Testis (tissue), 3 donors: ENCODE results near the gene TMEM63A. TPM values are rescaled to one million over a fixed set of nuclear protein-coding genes. Genes with fewer than 3 reads are reported as not detected.

Experiments
- DNase-seq: peaks from one replicate; pipeline ENCODE4 v3.0.0-alpha.2; 2019
- H3K27ac ChIP-seq, 2 donors: fragments of 200-600 bp; sonication (generic); one replicate each; pipeline ENCODE4 v1.5.1; 2019
- H3K27me3 ChIP-seq: fragments of 200-600 bp; sonication (generic); one replicate; pipeline ENCODE4 v1.5.1; 2019
- H3K36me3 ChIP-seq: fragments of 200-600 bp; sonication (generic); one replicate; pipeline ENCODE4 v1.5.1; 2017; ENCODE audit warnings: low read depth; ENCODE audit errors: missing control alignments
- H3K4me1 ChIP-seq: fragments of 200-600 bp; sonication (generic); one replicate; pipeline ENCODE4 v1.5.1; 2019
- H3K4me3 ChIP-seq, 2 donors: fragments of 200-600 bp; sonication (generic); one replicate each; pipeline ENCODE4 v1.5.1; 2017 to 2019
- H3K9me3 ChIP-seq: fragments of 200-600 bp; sonication (generic); one replicate; pipeline ENCODE4 v1.5.1; 2017
- POLR2A ChIP-seq: fragments of 450-650 bp; IDR thresholded peaks from one replicate; pipeline ENCODE4 v1.6.1; 2017; ENCODE audit warnings: antibody characterized with exemption, mild to moderate bottlenecking, moderate library complexity
- WGBS, 2 donors: methylation state at CpG; one replicate each; pipeline ENCODE4 v1.1.5; 2018; 5-methylcytosine and 5-hydroxymethylcytosine counted together
- intact Hi-C: fragments of 100-400 bp; cut with DNase I; formaldehyde crosslinking; loops from one replicate; pipeline ENCODE4 v1.15.1; 2023; ENCODE audit warnings: low total_unique reads
- polyA plus RNA-seq: library from polyadenylated mRNA; stranded (reverse); fragments of 350-450 nt; fragmentation: Illumina TruSeq; extraction: RNeasy Lipid Tissue Mini Kit (QIAGEN cat#74804); gene quantifications from one replicate; pipeline ENCODE4 v1.2.3, GENCODE V29; 2014; ENCODE audit warnings: low read depth, low replicate concordance; ENCODE audit not compliant: insufficient read depth
- total RNA-seq, 2 donors: library from RNA; depleted of rRNA; stranded (reverse); fragments of >200 nt; gene quantifications; one replicate each; pipeline ENCODE4 v1.2.3, GENCODE V29; 2016
- TF ChIP-seq, protein P1 (sequence below), 3 experiments: fragments of 450-650 bp in 2 of 3; fragments of 200-600 bp in 1 of 3; sonication (generic) in 1 of 3; IDR thresholded peaks; one replicate each; pipeline ENCODE4 v1.5.1; 2016 to 2019; ENCODE audit warnings: antibody characterized with exemption in 3 of 3, mild to moderate bottlenecking in 2 of 3, moderate library complexity in 1 of 3

The TMEM63A gene
- total and polyA plus RNA-seq, 3 donors from 2014 or later: 13.6 to 51.7 (median 46.9) TPM

DNA sequence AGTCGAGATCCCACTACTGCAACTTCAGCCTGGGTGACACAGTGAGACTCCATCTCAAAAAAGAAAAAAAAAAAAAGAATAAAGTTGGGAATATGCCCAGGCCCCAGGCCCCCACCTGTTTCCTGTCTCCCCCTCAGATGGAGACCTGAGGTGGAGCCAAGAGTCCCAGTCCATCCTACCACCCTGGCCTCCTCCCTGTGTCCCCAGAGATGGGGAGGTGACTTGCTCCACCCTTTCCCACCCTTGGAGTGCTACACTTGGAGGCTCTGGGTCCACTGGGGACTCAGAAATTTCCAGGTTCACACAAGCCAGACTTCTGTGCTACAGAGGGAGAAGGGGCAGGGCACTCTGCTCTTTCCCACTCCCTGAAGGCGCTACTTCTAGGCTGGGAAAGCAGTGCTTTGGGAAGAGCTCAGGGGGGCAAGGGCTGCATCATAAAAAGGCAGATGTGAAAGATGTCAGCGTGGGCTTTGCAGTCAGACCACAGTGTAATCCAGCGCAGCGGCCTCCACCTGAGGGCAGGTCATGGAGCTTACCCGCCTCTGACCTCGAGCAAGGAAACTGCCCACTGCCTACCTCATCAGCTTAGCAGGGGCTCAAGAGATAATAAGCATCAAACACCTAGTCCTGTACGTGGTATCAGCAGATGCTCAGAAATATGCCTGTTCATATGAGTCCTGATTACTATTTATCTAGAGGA, 13.4 kb downstream of the TMEM63A start:
- no peak overlapping the region for H3K4me3 ChIP-seq
- no peak for TF ChIP-seq POLR2A
- TF ChIP-seq, protein P1, sequence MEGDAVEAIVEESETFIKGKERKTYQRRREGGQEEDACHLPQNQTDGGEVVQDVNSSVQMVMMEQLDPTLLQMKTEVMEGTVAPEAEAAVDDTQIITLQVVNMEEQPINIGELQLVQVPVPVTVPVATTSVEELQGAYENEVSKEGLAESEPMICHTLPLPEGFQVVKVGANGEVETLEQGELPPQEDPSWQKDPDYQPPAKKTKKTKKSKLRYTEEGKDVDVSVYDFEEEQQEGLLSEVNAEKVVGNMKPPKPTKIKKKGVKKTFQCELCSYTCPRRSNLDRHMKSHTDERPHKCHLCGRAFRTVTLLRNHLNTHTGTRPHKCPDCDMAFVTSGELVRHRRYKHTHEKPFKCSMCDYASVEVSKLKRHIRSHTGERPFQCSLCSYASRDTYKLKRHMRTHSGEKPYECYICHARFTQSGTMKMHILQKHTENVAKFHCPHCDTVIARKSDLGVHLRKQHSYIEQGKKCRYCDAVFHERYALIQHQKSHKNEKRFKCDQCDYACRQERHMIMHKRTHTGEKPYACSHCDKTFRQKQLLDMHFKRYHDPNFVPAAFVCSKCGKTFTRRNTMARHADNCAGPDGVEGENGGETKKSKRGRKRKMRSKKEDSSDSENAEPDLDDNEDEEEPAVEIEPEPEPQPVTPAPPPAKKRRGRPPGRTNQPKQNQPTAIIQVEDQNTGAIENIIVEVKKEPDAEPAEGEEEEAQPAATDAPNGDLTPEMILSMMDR (IDR thresholded peaks at IDR 0.05): no peak
- 80 to 87% methylated on average over 6 to 8 of the region's 8 CpGs for WGBS, 2 donors
- intact Hi-C loops: no loop called here
- no peak for DNase-seq
- no peaks in the 10 kb centered on the region for H3K36me3 ChIP-seq
- no peaks in the 10 kb centered on the region for H3K27me3 ChIP-seq
- H3K9me3 ChIP-seq: no peaks in the 10 kb centered on the region
- H3K27ac ChIP-seq: no peak overlapping the region
- H3K4me1 ChIP-seq: no peaks in the 10 kb centered on the region

DNA sequence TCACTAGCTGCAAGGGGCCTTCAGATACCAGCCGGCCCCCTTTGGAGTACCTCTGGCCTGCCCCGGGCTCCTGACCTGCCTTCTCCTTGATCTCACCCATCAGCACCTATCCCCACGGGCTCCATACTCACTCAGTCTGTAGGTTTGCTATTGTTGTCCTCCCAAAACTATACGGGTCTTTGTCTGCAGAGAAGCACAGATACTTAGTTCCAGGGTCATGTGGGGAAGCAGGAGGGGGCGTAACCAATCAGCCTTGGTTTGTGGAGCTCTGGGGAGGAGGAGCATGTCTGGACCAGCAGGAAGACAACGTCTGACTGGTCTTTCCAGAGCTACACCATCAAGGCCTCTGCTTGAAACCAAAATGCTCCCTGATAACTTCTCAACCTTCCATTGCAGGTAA, 15.2 kb downstream of the TMEM63A start:
- Histone ChIP-seq H3K4me1 (no peaks in the 10 kb centered on the region), H3K27ac (no peak overlapping the region), H3K9me3 (no peaks in the 10 kb centered on the region), H3K36me3 (no peaks in the 10 kb centered on the region), H3K4me3 (no peak overlapping the region), H3K27me3 (no peaks in the 10 kb centered on the region)
- WGBS, 2 donors: 69 to 85% methylated on average over 5 to 6 of the region's 6 CpGs
- intact Hi-C loops: no loop called here
- TF ChIP-seq, protein P1 (IDR thresholded peaks at IDR 0.05): no peak
- TF ChIP-seq POLR2A: no peak
- DNase-seq: no peak

DNA sequence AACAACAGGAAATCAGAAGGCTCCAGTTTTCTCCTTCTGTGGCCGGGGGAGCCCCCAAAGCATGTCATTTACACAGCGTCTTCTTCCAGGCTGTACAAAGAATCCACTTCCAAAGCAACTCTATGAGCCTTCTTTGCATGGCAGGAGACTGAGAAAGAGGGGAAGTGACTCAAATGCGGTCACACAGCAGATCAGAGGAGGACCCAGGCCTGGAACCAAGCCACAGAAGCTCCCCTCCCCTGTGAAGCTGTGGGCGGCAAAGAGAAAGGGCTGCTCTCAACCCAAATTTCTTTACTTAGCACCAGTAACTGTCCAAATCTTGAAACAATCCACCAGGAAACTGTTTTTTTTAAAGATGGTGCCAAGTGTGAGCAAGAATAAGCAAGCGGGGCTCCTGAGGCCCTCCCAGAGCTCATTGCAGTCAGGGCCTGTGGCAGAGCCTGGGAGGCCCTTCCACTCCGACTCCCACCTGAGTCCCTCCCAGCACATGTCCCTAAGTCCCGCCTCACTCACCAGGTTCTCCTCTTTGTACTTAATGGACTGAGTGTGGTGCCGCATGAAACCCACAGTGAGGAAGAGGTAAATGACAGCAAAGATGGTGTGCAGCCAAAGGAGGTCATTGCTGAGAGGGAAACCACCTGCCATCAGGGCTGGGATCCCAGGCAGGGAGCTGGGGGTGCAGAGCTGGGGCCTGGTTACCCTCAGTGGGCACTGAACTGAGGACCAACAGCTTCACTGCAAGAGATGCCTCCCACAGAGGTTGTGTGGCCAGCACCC, 15.9 kb downstream of the TMEM63A start:
- H3K27ac ChIP-seq: no peak overlapping the region
- no peak for DNase-seq
- intact Hi-C loops: no loop called here
- no peak for TF ChIP-seq POLR2A
- TF ChIP-seq, protein P1 (IDR thresholded peaks at IDR 0.05): no peak
- no peaks in the 10 kb centered on the region for H3K27me3 ChIP-seq
- no peaks in the 10 kb centered on the region for H3K9me3 ChIP-seq
- no peak overlapping the region for H3K4me3 ChIP-seq
- H3K36me3 ChIP-seq: no peaks in the 10 kb centered on the region
- no peaks in the 10 kb centered on the region for H3K4me1 ChIP-seq
- WGBS, 2 donors: 80 to 86% methylated on average over 8 of the region's 8 CpGs

DNA sequence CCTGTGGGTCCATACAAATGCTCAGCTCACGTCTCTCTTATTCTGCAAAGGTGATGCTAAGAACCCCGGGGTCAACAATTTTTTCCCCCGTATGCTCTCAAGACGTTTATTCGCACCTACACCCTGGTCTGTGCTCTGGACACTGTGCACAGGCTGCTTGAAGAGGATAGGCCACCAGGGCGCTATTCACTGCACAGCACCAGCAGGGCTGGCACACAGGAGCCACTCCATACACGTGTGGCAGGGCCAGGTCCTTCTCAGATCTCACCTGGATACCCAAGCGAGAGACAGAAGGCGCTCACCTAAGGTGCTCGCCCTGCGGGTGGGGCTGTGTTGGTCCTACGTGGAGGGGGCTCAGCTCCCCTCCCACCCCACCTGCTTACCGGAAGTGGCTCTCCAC, 16.7 kb downstream of the TMEM63A start:
- Histone ChIP-seq H3K27ac (no peak overlapping the region), H3K4me3 (no peak overlapping the region), H3K9me3 (no peaks in the 10 kb centered on the region), H3K36me3 (no peaks in the 10 kb centered on the region), H3K27me3 (no peaks in the 10 kb centered on the region), H3K4me1 (no peaks in the 10 kb centered on the region)
- 89 to 93% methylated on average over 7 to 13 of the region's 13 CpGs for WGBS, 2 donors
- TF ChIP-seq POLR2A: no peak
- TF ChIP-seq, protein P1 (IDR thresholded peaks at IDR 0.05): no peak
- intact Hi-C loops: no loop called here
- DNase-seq: no peak
